Mononuclear cell (primary cell): Measurements from ENCODE around the gene HMGXB4. TPM values are rescaled to one million over a fixed set of nuclear protein-coding genes. Genes with fewer than 3 reads are reported as not detected.

Source experiments
- H3K27me3 ChIP-seq: 2 replicates; pipeline ENCODE4 v1.6.0; 2011; ENCODE audit warnings: low read length, control low read depth; ENCODE audit not compliant: insufficient read depth
- H3K4me1 ChIP-seq: 2 replicates; pipeline ENCODE4 v1.5.1; 2011; ENCODE audit warnings: mild to moderate bottlenecking, low read length, control low read depth; ENCODE audit not compliant: insufficient read depth
- H3K4me3 ChIP-seq: 2 replicates; pipeline ENCODE4 v1.5.1; 2011; ENCODE audit warnings: mild to moderate bottlenecking, low read length, moderate library complexity
- H3K9me3 ChIP-seq: 2 replicates; pipeline ENCODE4 v1.5.1; 2011; ENCODE audit warnings: low read depth, mild to moderate bottlenecking, control low read depth, low read length
- total RNA-seq: library from RNA; depleted of rRNA; stranded (reverse); fragments of >200 nt; gene quantifications from one replicate; pipeline ENCODE4 v1.2.3, GENCODE V29; 2012

HMGXB4 gene
- total RNA-seq, 1 donor, result 35.1 TPM

- H3K9me3 ChIP-seq, result no peaks in the 10 kb centered on the region
- H3K27me3 ChIP-seq, result no peaks in the 10 kb centered on the region
- peaks cover 20% of the 10 kb centered on the region for H3K4me1 ChIP-seq
- no peak overlapping the region for H3K4me3 ChIP-seq
Observed at GRCh38 chr22:35324067-35324466, 66.8 kb downstream of the HMGXB4 start.

GRCh38 chr22:35324762-35325161 is 67.5 kb downstream of the HMGXB4 start:
- Histone ChIP-seq H3K9me3 (no peaks in the 10 kb centered on the region), H3K4me1 (peaks cover 27% of the 10 kb centered on the region), H3K4me3 (no peak overlapping the region), H3K27me3 (no peaks in the 10 kb centered on the region)

- H3K4me1 ChIP-seq, result peaks cover 32% of the 10 kb centered on the region
- H3K9me3 ChIP-seq, result no peaks in the 10 kb centered on the region
- no peaks in the 10 kb centered on the region for H3K27me3 ChIP-seq
Observed at GRCh38 chr22:35325209-35325608, 67.9 kb downstream of the HMGXB4 start.

GRCh38 chr22:35326854-35327562 is 69.7 kb downstream of the HMGXB4 start:
- no peak overlapping the region for H3K4me3 ChIP-seq
- H3K9me3 ChIP-seq, result no peaks in the 10 kb centered on the region
- peaks cover 43% of the 10 kb centered on the region for H3K4me1 ChIP-seq
- no peaks in the 10 kb centered on the region for H3K27me3 ChIP-seq

More at GRCh38 chr22:35325209-35325608, 67.9 kb downstream of the HMGXB4 start:
- no peak overlapping the region for H3K4me3 ChIP-seq

- Histone ChIP-seq H3K27me3 (no peaks in the 10 kb centered on the region), H3K4me3 (no peak overlapping the region), H3K4me1 (peaks cover 43% of the 10 kb centered on the region), H3K9me3 (no peaks in the 10 kb centered on the region)
Observed at GRCh38 chr22:35327690-35328471, 70.6 kb downstream of the HMGXB4 start.

- peaks cover 49% of the 10 kb centered on the region for H3K4me1 ChIP-seq
- no peak overlapping the region for H3K4me3 ChIP-seq
- H3K9me3 ChIP-seq, result no peaks in the 10 kb centered on the region
- H3K27me3 ChIP-seq, result no peaks in the 10 kb centered on the region
Observed at GRCh38 chr22:35328472-35328885, 71.2 kb downstream of the HMGXB4 start.

- H3K4me3 ChIP-seq, result no peak overlapping the region
- H3K4me1 ChIP-seq, result peaks cover 56% of the 10 kb centered on the region
- H3K27me3 ChIP-seq, result no peaks in the 10 kb centered on the region
- no peaks in the 10 kb centered on the region for H3K9me3 ChIP-seq
Observed at GRCh38 chr22:35329114-35329847, 72.0 kb downstream of the HMGXB4 start.

GRCh38 chr22:35330258-35330861 is 73.1 kb downstream of the HMGXB4 start:
- no peaks in the 10 kb centered on the region for H3K9me3 ChIP-seq
- H3K27me3 ChIP-seq, result no peaks in the 10 kb centered on the region
- no peak overlapping the region for H3K4me3 ChIP-seq
- peaks cover 56% of the 10 kb centered on the region for H3K4me1 ChIP-seq

GRCh38 chr22:35332278-35332677 is 75.0 kb downstream of the HMGXB4 start:
- no peak overlapping the region for H3K4me3 ChIP-seq
- no peaks in the 10 kb centered on the region for H3K9me3 ChIP-seq
- H3K4me1 ChIP-seq, result peaks cover 54% of the 10 kb centered on the region
- H3K27me3 ChIP-seq, result no peaks in the 10 kb centered on the region

- Histone ChIP-seq H3K4me1 (peaks cover 45% of the 10 kb centered on the region), H3K4me3 (no peak overlapping the region), H3K27me3 (no peaks in the 10 kb centered on the region), H3K9me3 (no peaks in the 10 kb centered on the region)
Observed at GRCh38 chr22:35333220-35333619, 75.9 kb downstream of the HMGXB4 start.

- peaks cover 37% of the 10 kb centered on the region for H3K4me1 ChIP-seq
- H3K27me3 ChIP-seq, result no peaks in the 10 kb centered on the region
- no peaks in the 10 kb centered on the region for H3K9me3 ChIP-seq
- H3K4me3 ChIP-seq, result no peak overlapping the region
Observed at GRCh38 chr22:35334004-35334403, 76.7 kb downstream of the HMGXB4 start.

GRCh38 chr22:35335468-35335867 is 78.2 kb downstream of the HMGXB4 start:
- Histone ChIP-seq H3K4me3 (no peak overlapping the region), H3K9me3 (no peaks in the 10 kb centered on the region), H3K4me1 (peaks cover 22% of the 10 kb centered on the region), H3K27me3 (no peaks in the 10 kb centered on the region)

- Histone ChIP-seq H3K27me3 (no peaks in the 10 kb centered on the region), H3K4me1 (peaks cover 15% of the 10 kb centered on the region), H3K9me3 (no peaks in the 10 kb centered on the region), H3K4me3 (no peak overlapping the region)
Observed at GRCh38 chr22:35335936-35336781, 78.9 kb downstream of the HMGXB4 start.

GRCh38 chr22:35337932-35338331 is 80.6 kb downstream of the HMGXB4 start:
- H3K9me3 ChIP-seq, result no peaks in the 10 kb centered on the region
- H3K27me3 ChIP-seq, result no peaks in the 10 kb centered on the region

More at GRCh38 chr22:35337932-35338331, 80.6 kb downstream of the HMGXB4 start:
- Histone ChIP-seq H3K4me1 (peaks cover 13% of the 10 kb centered on the region), H3K4me3 (no peak overlapping the region)
